CD1c-positive myeloid dendritic cell (primary cell): ENCODE data around the gene PGAP3.
"Not testable (repeated sequence)": the region's sequence is repeated elsewhere in the genome, so short reads cannot be mapped to it uniquely, and the experiment has no call there.

Experiments
- DNase-seq: peaks from one replicate; pipeline ENCODE4 v3.0.0-alpha.2; 2016; ENCODE audit errors: extremely low spot score

Gene PGAP3

GRCh38 chr17:39715375-39716072 lies 27.7 kb upstream of the PGAP3 start:
- no peak for DNase-seq

- no peak for DNase-seq
These were observed 26.4 kb upstream of the PGAP3 start for GRCh38 chr17:39714234-39714633.

DNA sequence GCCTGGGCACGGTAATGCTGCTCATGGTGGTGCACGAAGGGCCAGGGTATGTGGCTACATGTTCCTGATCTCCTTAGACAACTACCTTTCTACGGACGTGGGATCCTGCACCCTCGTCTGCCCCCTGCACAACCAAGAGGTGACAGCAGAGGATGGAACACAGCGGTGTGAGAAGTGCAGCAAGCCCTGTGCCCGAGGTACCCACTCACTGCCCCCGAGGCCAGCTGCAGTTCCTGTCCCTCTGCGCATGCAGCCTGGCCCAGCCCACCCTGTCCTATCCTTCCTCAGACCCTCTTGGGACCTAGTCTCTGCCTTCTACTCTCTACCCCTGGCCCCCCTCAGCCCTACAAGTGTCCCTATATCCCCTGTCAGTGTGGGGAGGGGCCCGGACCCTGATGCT lies 24.0 kb upstream of the PGAP3 start:
- no peak for DNase-seq

DNA sequence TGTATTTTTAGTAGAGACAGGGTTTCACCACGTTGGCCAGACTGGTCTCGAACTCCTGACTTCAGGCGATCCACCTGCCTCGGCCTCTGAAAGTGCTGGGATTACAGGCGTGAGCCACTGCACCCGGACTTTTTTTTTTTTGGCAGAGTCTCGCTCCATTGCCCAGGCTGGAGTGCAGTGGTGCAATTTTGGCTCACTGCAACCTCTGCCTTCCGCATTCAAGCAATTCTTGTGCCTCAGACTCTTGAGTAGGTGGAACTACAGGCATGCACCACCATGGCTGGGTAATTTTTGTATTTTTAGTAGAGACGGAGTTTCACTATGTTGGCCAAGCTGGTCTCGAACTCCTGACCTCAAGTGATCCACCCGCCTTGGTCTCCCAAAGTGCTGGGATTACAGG lies 23.2 kb upstream of the PGAP3 start:
- DNase-seq: not testable (repeated sequence)

- no peak for DNase-seq
These were observed 22.4 kb upstream of the PGAP3 start for GRCh38 chr17:39709998-39710964.

- DNase-seq: no peak
These were observed 21.6 kb upstream of the PGAP3 start for GRCh38 chr17:39709319-39709997.

GRCh38 chr17:39706921-39707337 lies 19.1 kb upstream of the PGAP3 start:
- no peak for DNase-seq

GRCh38 chr17:39706383-39706782 lies 18.5 kb upstream of the PGAP3 start:
- no peak for DNase-seq

GRCh38 chr17:39705786-39706348 lies 18.0 kb upstream of the PGAP3 start:
- no peak for DNase-seq

DNA sequence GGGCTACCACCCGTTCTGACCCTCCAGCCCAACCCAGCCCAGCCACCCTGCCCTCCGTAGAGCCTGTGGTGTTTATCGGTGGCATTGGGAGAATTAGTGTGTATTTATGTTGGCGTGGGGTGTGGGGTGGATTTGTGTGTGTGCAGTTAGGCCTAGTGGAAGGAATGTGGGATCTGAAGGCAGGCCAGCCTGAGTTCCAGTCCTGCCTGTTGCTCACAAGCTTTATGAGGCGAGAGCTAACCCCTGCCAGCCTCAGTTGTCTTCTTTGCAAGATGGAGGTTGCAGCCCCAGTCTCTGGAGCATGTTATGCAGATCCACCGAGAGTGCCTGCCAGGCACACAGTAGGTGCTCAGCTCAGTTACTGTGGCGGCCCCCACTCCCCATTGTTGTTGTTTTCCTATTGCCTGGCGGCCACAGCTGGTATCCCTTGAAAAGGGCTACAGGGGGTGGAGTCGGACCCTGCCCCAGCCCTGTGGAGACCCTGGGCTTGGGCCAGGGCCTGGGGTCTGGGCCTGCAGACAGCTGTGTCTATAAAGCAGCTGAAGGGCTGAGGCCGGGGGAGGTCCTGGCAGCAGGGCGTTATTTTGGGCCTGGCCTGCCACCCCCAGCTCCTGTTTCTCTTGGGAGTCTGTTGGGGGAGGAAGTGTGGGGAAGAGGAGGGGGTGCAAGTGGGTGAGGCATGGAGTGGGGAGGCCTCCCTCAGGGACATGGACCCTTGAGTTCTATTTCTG lies 17.1 kb upstream of the PGAP3 start:
- DNase-seq: no peak

DNA sequence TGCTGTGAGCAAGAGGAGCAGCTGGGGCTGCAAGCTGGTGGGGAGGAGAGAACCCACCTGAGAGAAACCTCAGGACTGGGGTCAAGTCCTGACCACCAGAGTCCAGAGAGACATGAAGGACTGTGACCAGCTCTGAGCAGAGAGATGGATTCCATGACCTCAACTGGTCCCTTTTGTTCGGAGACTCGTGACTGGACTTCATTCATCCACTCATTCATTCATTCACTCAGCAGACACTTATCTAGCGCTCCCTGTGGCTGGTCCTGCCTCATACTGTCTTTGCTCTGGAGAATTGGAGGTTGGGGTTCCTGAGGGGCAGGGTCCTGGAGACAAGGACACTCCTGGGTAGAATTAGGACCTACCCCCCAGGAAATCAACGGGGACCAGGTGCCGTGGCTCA lies 16.1 kb upstream of the PGAP3 start:
- no peak for DNase-seq

- DNase-seq: no peak
These were observed 15.3 kb upstream of the PGAP3 start for GRCh38 chr17:39702901-39703893.

GRCh38 chr17:39701784-39702422 lies 14.0 kb upstream of the PGAP3 start:
- no peak for DNase-seq

- no peak for DNase-seq
These were observed 13.3 kb upstream of the PGAP3 start for GRCh38 chr17:39701012-39701783.

DNA sequence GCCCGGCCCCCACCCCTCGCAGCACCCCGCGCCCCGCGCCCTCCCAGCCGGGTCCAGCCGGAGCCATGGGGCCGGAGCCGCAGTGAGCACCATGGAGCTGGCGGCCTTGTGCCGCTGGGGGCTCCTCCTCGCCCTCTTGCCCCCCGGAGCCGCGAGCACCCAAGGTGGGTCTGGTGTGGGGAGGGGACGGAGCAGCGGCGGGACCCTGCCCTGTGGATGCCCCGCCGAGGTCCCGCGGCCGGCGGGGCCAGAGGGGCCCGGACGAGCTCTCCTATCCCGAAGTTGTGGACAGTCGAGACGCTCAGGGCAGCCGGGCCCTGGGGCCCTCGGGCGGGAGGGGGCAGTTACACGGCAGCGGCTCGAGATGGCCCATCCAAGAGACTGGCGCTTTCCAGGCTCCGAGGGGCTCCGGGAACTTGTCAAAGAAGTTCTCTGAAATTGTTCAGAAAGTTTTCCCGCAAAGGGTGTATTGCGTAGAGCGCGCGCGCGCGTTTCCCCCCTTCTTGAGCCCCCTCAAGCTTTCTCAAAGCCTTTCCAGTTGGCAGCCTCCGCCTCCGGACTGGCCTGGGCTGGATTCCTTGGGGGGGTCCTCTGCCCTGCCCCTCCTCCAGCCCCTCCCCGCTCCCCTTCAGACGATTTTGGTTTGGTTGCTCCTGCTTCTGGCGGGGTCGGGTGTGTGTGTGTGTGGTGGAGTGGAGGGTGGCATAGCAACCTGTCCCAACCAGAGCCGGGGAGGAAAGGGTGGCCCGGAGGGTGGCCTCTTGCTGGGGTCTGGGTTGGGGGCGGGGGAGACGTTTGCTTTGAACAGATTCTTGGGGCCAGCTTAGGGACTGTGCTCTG lies 12.5 kb upstream of the PGAP3 start:
- no peak for DNase-seq

DNA sequence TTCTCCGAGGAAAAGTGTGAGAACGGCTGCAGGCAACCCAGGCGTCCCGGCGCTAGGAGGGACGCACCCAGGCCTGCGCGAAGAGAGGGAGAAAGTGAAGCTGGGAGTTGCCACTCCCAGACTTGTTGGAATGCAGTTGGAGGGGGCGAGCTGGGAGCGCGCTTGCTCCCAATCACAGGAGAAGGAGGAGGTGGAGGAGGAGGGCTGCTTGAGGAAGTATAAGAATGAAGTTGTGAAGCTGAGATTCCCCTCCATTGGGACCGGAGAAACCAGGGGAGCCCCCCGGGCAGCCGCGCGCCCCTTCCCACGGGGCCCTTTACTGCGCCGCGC lies 11.9 kb upstream of the PGAP3 start, which contains the start of gene ERBB2:
TSS of gene ERBB2 (plus strand) at position 247 of the 330 bp plus-strand sequence. CDS start 175 bp downstream, outside the sequence.
- DNase-seq: no peak

DNA sequence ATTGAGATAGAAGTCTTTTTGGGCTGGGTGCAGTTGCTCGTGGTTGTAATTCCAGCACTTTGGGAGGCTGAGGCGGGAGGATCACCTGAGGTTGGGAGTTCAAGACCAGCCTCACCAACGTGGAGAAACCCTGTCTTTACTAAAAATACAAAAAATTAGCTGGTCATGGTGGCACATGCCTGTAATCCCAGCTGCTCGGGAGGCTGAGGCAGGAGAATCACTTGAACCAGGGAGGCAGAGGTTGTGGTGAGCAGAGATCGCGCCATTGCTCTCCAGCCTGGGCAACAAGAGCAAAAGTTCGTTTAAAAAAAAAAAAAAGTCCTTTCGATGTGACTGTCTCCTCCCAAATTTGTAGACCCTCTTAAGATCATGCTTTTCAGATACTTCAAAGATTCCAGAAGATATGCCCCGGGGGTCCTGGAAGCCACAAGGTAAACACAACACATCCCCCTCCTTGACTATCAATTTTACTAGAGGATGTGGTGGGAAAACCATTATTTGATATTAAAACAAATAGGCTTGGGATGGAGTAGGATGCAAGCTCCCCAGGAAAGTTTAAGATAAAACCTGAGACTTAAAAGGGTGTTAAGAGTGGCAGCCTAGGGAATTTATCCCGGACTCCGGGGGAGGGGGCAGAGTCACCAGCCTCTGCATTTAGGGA lies 11.4 kb upstream of the PGAP3 start:
- DNase-seq: not testable (repeated sequence)
